Measurements from ENCODE around the gene SLC5A12.
A peak's percentile ranks its signal among the peaks of the same experiment; 100 is the strongest.

SLC5A12 gene

GRCh38 chr11:26721948-26722475, at the start of gene SLC5A12:
SLC5A12 (minus strand) TSS chr11:26722060; CDS start chr11:26721714, 346 bp downstream.
- no peak for DNase-seq (ENCODE audit: low spot score)

- no peak for DNase-seq (ENCODE audit: low spot score)
Measured at GRCh38 chr11:26769027-26769426, 47.2 kb upstream of the SLC5A12 start.

GRCh38 chr11:26767060-26767459, 45.2 kb upstream of the SLC5A12 start:
- no peak for DNase-seq (ENCODE audit: low spot score)

GRCh38 chr11:26765323-26765722, 43.5 kb upstream of the SLC5A12 start:
- no peak for DNase-seq (ENCODE audit: low spot score)

- DNase-seq (ENCODE audit: low spot score): no peak
Measured at GRCh38 chr11:26764825-26765224, 43.0 kb upstream of the SLC5A12 start.

- DNase-seq (ENCODE audit: low spot score): no peak
Measured at GRCh38 chr11:26764315-26764714, 42.5 kb upstream of the SLC5A12 start.

- no peak for DNase-seq (ENCODE audit: low spot score)
Measured at GRCh38 chr11:26762089-26762488, 40.2 kb upstream of the SLC5A12 start.

- DNase-seq (ENCODE audit: low spot score): no peak
Measured at GRCh38 chr11:26761361-26761809, 39.5 kb upstream of the SLC5A12 start.

- no peak for DNase-seq (ENCODE audit: low spot score)
Measured at GRCh38 chr11:26757995-26758394, 36.1 kb upstream of the SLC5A12 start.

GRCh38 chr11:26755762-26756161, 33.9 kb upstream of the SLC5A12 start:
- DNase-seq (ENCODE audit: low spot score): no peak

- peak; percentile 35 for DNase-seq (ENCODE audit: low spot score)
Measured at GRCh38 chr11:26753723-26754504, 32.1 kb upstream of the SLC5A12 start.

GRCh38 chr11:26749927-26750326, 28.1 kb upstream of the SLC5A12 start:
- no peak for DNase-seq (ENCODE audit: low spot score)

GRCh38 chr11:26743622-26744021, 21.8 kb upstream of the SLC5A12 start:
- DNase-seq (ENCODE audit: low spot score): no peak

GRCh38 chr11:26742966-26743365, 21.1 kb upstream of the SLC5A12 start:
- no peak for DNase-seq (ENCODE audit: low spot score)

GRCh38 chr11:26741036-26741435, 19.2 kb upstream of the SLC5A12 start:
- no peak for DNase-seq (ENCODE audit: low spot score)

- DNase-seq (ENCODE audit: low spot score): no peak
Measured at GRCh38 chr11:26739366-26740073, 17.7 kb upstream of the SLC5A12 start.

- DNase-seq (ENCODE audit: low spot score): no peak
Measured at GRCh38 chr11:26734691-26735090, 12.8 kb upstream of the SLC5A12 start.

GRCh38 chr11:26731084-26731456, 9.2 kb upstream of the SLC5A12 start:
- DNase-seq (ENCODE audit: low spot score): no peak

GRCh38 chr11:26730414-26731083, 8.7 kb upstream of the SLC5A12 start:
- DNase-seq (ENCODE audit: low spot score): no peak

- DNase-seq (ENCODE audit: low spot score): no peak
Measured at GRCh38 chr11:26729284-26729683, 7.4 kb upstream of the SLC5A12 start.

GRCh38 chr11:26726960-26727359, 5.1 kb upstream of the SLC5A12 start:
- DNase-seq (ENCODE audit: low spot score): no peak

GRCh38 chr11:26719998-26720397, 1.9 kb downstream of the SLC5A12 start:
- no peak for DNase-seq (ENCODE audit: low spot score)
